OCI-M2 (cell line): ENCODE data around the gene TMEM214.

Experiments
- DNase-seq: peaks from one replicate; lab custom pipeline; 2025; ENCODE audit not compliant: unreplicated experiment; lab: John Stamatoyannopoulos, UW

Gene TMEM214

DNA sequence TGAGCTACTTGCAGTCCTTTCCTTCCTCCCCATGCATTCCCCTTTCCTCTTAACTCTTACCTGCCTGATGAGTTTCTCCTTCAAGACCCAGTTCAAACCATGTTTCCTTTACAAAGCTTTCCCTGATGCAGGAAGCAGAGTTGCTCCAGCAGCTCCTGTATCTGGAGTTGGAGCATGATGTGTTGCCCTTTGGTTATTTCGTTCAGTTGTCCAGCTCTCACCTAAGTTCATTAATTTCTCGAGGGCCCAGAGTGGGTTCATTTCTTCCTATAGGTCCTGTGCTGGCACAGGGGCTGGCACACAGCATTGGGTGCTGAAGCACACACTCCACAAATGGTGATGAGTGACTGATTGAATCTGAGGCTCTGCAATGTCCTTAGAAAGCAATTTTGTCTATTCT is 23.0 kb upstream of the TMEM214 start:
- DNase-seq = no peak

DNA sequence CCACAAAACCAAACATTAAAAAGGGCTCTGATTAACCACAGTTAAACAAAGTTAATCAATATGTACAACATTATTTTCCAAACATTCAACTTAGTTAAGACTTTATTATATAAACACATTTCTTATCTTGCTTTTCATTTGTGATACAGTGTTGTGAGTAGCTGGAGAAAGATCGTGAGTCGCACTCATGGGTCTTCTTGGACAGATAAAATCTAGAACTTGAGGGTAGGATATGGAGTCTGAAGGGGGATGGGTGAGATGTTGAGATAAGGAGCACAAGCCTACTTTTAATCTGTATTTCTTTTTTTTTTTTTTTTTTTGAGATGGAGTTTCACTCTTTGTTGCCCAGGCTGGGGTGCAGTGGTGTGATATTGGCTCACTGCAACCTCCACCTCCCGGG is 22.6 kb upstream of the TMEM214 start:
- DNase-seq = no peak

DNA sequence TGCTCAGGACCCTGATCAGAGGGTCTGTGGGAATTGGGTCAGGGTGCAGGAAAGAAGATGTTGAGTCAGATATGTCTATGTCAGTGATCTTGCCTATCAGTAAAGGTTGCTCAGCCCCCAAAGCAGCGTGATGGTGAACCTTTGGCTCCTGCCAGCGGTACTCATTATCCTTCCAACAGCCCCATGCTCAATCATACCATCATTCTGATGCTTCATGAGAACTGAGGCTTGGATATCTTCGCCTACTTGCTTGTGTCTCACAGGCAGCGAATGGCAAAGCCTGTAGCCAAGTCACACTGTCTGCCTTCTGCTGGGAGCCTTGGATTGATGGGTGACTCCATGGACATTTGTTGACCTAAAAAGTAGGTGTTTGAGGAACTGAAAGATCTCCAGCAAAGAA is 19.0 kb upstream of the TMEM214 start:
- no peak for DNase-seq

DNA sequence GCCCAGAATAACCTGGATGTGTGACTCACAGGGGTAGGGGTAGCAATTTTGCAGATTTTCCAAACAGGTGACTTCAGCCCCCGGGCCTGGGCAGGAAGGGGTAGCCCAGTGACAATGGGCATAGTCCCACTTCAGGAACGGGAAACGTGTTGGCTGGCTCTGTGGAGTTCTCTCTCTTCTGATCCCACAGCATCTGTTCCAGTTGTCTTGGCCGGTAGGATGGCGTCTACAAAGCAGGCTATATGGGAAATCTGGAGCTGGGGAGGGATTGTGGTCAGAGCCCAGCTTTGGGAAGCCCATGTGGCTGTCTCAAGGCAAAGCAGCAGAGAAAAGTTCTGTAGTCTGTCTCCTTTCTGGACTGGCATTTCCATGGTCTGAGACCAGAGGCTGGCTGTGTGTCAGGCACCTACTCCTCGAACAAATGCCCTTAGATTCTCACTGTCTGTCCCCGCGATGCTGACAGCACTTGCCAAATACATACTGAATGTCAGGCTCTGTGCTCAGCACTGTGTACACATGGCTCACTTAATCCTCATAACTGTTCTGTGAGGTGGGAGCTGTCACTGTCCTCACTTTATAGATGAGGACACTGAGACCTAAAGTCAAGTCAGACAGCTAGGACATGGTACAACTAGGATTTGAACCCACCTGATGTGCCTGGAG is 17.9 kb upstream of the TMEM214 start:
- DNase-seq = no peak

DNA sequence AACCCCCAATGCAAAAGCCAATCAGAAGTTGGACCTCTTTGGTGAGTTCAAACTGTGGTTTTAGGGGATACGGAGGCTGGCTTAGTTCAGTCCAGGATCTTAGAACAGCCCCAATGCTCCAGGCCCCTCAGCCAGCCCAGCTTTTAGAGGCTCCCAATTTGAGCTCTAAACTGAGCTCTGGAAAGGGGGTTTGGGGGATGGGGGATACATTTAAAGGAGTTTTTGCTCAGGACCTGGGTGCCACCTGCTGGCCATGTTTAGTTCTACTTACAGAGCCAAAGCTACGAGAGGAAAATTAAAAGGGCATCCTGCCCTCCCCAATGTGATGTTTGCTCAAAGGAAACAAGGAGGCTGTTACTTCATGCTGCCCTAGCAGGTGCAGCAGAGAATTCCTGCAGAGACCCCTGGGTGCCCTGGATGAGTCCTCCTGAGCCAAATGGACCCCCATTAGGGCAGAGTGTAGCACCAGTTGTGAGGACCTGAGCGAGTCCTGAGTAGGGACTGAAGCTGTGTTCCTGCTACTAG is 15.9 kb upstream of the TMEM214 start:
- DNase-seq = peak; percentile 28

DNA sequence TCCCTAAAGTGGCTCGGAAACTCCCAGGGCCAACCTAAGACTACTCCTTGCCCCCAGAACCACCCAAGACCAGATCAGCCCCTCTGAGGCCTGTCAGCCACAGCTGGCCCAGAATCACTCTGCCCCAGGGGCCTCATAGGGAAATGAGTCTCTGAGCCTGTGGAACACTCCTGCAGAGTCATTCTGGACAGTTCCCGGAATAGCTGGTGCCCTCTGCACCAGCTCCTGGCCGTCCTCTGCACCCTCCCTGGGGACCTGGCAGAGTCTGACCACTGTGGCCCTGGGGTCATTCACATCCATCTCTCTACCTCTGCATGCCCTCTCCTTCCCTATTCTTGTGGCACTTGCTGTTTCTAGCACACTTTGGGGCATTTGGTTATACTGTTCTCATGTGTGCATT is 14.6 kb upstream of the TMEM214 start:
- no peak for DNase-seq

DNA sequence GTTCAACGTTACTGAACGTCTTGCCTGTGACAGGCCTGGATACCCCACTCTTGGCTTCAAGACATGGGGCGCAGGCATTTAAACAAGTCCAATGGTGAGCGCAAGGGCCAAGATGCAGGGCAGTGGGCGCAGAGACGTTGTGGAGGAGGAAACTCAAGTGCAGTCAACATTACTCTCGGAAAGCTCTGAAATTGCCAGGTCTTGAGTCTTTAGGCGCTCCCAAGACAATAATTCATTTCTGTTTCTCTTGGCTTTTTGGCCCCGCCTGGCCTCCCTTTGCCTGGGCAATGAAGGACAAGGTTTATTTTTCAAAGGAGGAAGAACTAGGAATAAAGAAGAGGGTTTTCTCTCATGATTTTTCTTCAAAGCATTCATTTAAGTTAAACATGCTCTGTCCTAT is 13.3 kb upstream of the TMEM214 start:
- no peak for DNase-seq

DNA sequence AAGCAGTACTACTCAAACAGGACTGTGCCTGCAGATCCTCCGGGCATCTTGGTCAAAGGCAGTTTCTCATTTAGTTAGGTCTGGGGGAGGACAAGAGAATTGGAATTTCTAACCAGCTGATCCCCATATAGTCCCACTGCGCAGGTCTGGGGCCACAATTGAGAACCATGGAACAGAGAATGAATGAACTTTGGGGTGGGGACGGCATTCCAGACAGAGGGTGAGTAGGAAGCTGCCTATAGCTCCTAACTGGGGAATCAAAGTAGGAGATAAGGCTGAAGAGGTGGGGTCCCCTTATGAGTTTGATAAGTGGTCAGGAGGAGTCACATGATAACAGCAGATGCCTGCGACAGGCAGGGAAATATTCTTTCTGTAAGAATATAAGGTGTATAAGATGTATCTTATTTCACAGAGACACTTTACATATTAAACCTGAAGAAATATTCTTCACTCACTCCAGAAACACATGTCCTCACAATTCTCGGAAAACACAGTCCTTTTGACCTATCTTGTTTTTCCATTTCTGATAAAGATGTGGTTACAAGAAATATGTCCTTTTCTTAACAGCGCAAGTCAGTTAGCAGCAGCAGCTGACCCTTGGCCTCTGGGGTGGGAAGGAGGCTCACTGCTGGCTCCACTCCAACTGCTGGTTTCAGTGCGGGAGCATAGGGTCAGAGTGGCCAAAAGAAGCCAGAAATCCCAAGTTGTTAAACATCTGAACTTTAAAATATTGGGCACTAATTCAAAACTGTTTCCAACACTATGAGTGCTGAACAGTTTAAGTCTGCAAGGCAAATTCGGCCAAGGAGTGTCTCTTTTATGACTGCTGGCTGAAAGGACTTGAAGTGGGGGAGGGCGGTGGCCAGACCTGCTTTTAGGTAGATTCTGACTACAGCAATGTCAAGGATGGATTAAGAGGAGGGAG is 12.6 kb upstream of the TMEM214 start:
- peak; percentile 29 for DNase-seq

DNA sequence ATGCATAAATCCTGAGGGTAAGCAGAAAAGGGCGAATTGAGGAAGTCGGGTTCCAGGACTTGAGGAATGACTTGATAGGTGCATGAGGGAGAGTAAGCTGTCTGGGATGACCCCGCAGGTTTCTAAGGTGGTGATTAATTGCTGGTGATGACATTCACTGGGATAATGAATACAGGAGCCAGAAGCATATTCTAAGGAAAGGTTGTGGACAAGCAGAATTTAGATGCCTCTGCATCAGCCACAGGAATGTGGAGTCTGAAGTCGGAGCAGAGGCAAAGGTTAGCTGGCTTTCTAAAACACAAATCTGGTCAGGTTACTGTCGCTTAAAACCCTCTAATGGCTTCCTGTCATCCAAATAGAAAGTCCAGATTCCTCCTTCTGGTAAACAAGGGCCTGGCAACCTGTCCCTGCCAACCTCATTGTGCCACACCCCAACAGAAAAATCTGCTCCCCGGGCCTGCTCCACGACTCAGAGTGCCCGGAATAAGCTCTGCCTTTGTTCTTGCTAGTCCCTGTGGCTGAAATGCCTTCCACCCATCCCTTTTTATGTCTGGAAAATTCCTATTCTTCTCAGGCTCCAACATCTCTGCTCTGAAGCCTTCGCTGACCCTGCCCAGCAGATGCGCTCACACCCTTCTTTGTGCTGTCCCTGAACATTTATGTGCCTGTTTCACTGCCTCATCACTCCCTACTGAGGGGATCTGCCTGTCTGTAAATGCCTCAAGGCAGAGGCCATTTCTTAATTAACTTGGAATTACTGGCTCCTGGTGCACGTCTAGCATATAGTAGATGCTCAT is 11.3 kb upstream of the TMEM214 start:
- no peak for DNase-seq

DNA sequence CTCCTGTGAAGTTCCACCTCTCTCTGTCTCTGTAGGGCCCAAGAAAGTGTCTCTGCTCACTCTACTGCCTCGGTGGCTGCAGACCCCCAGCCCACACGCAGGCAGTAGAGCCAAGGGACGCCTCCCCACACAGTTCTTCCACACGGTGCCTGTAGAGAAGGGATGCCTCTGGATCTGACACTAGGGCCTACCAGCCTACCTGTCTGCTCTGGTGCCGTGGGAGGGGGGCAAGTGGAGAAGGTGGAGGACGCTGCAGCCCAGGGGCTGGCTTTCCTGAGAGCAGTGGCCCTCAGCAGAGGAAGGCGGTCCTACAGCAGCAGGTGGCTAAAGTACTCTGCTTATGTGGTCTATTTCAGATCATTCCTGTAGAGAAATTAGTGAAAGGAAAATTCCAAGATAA is 9.0 kb upstream of the TMEM214 start:
- no peak for DNase-seq

DNA sequence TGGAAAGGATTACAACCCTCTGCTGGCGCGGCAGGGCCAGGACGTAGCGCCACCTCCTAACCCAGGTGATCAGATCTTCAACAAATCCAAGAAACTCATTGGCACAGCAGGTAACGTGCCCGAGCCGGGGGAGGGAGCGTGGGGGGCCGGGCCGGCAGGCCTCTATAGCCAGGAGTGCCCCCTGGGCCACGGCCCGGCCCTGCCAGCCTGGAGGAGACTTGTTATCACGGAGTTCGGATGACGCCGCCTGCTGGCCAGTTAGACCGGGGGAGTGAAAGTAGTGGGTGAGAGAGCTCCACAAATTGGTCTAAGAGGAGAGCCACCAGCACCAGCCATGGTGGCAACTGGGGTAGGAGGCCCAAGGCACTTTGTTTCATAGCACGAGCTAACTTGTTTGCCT is 8.6 kb upstream of the TMEM214 start:
- no peak for DNase-seq

DNA sequence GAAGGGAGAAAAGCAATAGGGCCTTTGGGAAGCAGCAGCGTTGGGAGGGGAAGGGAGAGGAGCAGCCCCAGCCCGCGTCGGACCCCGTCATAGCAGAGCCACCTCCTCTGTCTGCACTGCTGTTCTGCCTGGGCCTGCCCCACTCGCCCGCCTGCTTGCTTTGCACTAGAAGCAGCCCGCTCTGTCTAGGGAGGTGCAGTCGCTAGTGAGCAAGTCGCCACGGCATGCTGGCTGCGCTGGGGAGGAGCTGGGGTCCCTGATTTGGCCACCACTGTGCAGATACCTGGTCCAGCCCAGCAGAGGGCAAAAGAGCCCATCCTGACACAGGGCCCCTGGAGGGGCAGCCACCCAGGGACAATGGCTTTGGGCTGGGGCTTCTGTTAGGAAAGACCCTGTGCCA is 8.0 kb upstream of the TMEM214 start:
- DNase-seq = no peak

DNA sequence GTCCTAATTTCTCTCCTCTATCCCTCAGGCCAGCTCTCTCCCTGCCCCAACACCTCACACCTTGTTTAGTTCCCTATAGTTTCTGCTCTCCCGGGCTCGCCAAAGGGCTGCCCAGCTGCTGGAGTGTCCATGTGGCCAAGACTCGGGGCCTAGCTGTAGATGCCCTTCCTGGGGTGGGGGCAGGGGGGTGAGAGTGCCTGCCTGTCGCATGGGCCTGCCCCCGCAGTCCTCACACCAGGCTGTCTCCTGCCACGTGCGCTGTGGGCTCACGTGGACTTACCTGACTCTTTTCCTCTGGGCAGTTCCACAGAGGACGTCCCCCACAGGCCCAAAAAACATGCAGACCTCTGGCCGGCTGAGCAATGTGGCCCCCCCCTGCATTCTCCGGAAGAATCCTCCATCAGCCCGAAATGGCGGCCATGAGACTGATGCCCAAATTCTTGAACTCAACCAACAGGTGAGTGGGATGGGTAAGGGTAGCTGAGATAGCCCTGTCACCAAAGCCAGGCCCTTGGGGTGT is 7.4 kb upstream of the TMEM214 start:
- no peak for DNase-seq

DNA sequence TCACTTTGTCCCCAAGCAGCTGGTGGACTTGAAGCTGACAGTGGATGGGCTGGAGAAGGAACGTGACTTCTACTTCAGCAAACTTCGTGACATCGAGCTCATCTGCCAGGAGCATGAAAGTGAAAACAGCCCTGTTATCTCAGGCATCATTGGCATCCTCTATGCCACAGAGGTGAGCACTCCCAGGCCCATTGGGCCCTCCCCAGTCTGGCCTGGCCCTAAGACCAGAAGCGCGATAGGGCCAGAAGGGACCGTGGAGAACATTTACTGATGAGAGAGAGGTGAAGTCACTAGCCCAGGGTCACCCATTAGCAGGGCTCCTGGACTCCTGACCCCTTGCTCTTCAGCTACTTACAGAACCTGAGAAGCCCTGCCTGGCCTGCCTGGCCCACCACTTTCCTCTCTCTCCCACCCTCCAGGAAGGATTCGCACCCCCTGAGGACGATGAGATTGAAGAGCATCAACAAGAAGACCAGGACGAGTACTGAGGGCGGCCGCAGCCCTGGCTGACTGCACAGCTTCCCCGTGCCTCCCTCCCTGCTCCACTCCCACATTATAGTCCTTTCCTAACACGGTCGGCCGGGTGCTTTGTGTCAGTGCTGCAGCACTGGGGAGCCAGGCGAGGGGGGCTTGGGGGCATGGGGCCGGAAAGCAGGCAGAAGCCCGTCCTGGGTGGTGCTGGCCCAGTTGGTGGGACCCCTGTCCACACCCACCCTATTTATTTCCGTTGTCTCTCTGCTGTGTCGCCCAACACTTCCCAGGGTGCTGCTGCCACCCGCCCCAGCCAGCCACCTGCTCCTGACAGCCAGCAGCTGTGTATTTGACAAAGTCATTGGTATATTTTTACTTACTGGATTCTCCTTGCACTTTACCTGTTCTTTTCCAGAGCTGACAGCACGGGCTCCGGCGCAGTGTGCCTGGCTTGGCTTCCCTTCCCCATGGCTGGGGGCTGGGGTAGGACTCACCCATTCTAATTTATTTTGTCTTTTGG is 6.6 kb upstream of the TMEM214 start:
- no peak for DNase-seq

DNA sequence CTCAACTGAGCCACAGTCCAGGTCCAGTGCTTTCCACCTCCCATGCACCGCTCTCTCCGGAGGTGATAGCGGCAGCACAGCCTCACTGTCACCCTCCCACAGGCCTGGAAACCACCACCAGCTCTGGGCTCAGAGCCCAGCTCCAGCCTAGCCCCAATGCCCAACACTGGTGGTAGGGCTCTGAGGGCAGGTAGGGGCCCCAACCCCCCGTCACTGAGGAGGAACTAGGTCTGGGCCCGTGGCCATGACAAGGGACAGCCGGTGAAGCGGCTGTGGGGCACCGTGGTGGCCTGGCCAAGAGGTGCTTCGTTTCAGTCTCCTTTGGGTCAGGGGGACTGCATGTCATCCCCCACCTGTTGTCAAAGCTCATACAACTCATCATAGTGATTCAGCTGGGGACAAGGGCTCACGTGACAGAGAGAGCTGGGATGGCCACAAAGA is 5.5 kb upstream of the TMEM214 start:
- no peak for DNase-seq

DNA sequence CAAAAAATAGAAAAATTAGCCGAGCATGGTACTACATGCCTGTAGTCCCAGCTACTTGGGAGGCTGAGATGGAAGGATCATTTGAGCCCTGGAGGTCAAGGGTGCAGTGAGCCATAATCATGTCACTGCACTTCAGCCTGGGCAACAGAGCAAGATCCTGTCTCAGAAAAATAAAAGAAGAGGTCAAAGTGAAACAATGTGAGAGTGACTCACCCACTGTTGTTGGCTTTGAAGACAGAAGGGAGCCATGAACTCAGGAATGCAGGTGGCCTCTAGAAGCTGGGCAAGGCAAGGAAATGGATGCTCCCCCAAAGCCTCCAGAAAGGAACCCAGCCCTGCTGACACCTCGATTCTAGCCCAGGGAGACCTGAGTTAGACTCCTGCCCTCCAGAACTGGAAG is 3.7 kb upstream of the TMEM214 start:
- no peak for DNase-seq

DNA sequence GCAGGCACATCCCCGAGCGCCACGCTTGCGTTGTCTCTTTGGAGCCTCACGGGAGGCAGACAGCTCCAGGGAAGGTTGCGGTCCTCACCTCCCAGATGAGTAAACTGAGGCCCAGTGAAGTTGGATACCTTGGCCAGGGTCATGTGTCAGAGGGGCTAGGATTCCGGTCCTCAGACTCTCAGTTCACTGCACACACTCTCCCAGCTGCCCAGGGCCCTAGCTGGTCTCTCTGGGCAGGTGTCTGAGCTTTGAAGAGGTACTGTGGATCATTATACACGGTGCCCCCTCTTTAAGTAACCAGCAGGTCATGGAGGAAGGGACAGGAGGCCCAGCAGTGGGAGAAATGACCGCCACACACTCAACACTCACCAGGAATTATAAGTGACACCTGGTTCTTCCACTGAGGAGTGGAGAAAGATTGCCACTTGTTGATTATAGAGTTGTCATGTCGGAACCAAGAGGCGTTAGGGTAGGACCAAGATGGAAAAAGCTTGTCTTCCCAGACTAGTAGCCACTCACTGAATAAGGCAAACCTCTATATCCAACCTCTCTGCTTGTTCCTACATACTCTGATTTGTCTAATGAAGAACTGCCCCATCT is 588 bp downstream of the TMEM214 start:
- DNase-seq = no peak

DNA sequence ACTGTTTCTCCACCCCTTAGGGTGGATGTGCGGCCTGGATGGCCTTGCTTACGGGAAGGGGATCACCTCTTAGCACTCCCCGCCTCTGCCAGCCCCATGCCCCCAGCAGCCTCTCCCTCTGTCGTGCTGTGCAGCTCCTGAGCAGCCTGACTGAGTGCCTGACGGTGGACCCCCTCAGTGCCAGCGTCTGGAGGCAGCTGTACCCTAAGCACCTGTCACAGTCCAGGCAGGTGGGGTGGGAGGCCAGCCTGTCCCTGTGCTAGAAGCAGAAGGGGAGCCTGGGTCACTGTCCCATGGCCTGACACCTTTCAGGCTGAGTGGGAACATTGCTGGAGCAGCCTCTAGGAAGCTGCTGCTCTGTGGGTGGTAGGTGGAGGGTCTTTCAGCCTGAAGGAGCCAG is 5.2 kb downstream of the TMEM214 start:
- DNase-seq = no peak

DNA sequence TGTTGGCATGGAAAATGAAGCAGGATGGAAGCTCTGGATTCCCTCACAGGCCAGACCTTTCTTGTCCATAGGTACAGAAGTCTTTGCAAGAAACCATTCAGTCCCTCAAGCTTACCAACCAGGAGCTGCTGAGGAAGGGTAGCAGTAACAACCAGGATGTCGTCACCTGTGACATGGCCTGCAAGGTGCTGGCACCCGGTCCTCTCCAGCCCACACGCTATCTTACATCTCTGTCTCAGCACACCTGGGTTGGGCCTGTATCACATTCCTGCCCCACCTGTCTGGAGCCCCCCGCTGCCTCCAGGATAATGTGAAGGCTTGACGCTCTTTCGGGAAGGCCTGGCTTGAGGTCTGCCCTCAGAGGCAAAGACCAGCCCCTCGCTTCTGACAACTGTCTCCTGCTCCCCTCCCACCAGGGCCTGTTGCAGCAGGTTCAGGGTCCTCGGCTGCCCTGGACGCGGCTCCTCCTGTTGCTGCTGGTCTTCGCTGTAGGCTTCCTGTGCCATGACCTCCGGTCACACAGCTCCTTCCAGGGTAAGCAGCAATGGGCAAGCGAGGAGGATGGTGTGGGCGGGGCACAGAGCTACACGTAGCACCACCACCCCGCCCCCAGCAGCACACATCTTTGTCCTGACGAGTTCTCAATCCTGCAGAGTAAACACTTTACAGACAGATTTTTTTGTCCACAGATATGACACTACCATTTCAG is 6.0 kb downstream of the TMEM214 start:
- no peak for DNase-seq
